Rectal smooth muscle tissue (tissue), 1 donor: ENCODE measurements around the gene PLCD3.

Source experiments
- H3K27ac ChIP-seq: one replicate; pipeline ENCODE4 v1.7.0; 2013; ENCODE audit warnings: low read depth, low read length, inconsistent platforms
- H3K27me3 ChIP-seq: one replicate; pipeline ENCODE4 v1.7.0; 2013; ENCODE audit warnings: low read length; ENCODE audit not compliant: control insufficient read depth, insufficient read depth
- H3K36me3 ChIP-seq: one replicate; pipeline ENCODE4 v1.7.0; 2013; ENCODE audit warnings: low read length; ENCODE audit not compliant: control insufficient read depth, insufficient read depth
- H3K4me1 ChIP-seq: one replicate; pipeline ENCODE4 v1.7.0; 2013; ENCODE audit warnings: low read length; ENCODE audit not compliant: control insufficient read depth, insufficient read depth
- H3K4me3 ChIP-seq: one replicate; pipeline ENCODE4 v1.7.0; 2013; ENCODE audit warnings: low read length
- H3K9ac ChIP-seq: one replicate; pipeline ENCODE4 v1.7.0; 2013; ENCODE audit warnings: low read length

Gene PLCD3

DNA sequence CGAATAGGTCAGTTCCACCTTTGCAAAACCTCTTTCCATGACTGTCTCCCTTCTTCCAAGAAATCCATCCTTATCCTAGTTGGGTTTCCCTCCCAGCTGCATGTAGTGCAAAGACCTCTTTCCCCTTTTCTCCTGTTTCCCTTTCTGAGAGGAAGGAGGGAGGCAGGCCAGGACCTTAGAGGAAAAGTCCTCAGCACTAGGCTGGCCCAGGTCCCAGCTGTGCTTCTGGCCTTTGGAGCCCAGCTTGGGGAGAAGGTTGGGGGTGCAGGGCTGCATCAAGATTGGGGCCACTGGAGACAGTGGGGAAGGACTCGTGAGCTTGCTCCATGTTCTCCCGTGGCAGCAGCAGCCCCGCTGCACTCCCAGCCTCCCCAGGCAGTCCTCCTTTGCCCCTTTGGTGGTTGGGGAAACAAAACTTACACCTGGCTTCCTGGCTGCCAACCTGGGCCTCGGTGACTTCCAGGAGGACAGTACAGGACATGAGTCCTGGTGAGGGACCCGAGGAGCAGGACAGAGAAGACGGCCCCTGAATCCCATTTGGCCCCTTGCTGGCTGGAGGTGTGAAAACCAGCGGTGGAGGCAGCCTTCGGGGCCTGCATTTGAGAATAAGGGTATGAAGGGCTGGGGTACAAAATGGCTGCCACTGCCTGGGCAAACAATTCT lies 29.8 kb upstream of the PLCD3 start:
- peaks cover 19% of the 10 kb centered on the region for H3K4me1 ChIP-seq
- H3K36me3 ChIP-seq: no peaks in the 10 kb centered on the region
- H3K9ac ChIP-seq: no peak overlapping the region
- no peaks in the 10 kb centered on the region for H3K27me3 ChIP-seq
- H3K27ac ChIP-seq: peak overlapping the region; percentile 44
- peak overlapping the region; percentile 70 for H3K4me3 ChIP-seq

GRCh38 chr17:45161288-45162024 lies 29.1 kb upstream of the PLCD3 start, which contains the start of gene HEXIM2:
Gene HEXIM2 (plus strand): TSS chr17:45161875. CDS start chr17:45162794, 919 bp downstream.
- H3K4me1 ChIP-seq: peaks cover 19% of the 10 kb centered on the region

GRCh38 chr17:45160447-45161287 lies 28.4 kb upstream of the PLCD3 start:
- H3K9ac ChIP-seq: peak overlapping the region; percentile 99
- H3K4me1 ChIP-seq: peaks cover 19% of the 10 kb centered on the region
- H3K4me3 ChIP-seq: peak overlapping the region; percentile 93
- no peaks in the 10 kb centered on the region for H3K36me3 ChIP-seq
- H3K27ac ChIP-seq: peak overlapping the region; percentile 99
- H3K27me3 ChIP-seq: no peaks in the 10 kb centered on the region

More at GRCh38 chr17:45161288-45162024, 29.1 kb upstream of the PLCD3 start, which contains the start of gene HEXIM2:
- Histone ChIP-seq H3K27ac (peak within 1 kb of the TSS; percentile 99), H3K27me3 (no peaks in the 10 kb centered on the region), H3K9ac (peak within 1 kb of the TSS; percentile 99), H3K4me3 (peak within 1 kb of the TSS; percentile 93), H3K36me3 (no peaks in the 10 kb centered on the region)

- no peak overlapping the region for H3K4me3 ChIP-seq
- H3K27me3 ChIP-seq: no peaks in the 10 kb centered on the region
- no peak overlapping the region for H3K27ac ChIP-seq
- H3K4me1 ChIP-seq: peaks cover 25% of the 10 kb centered on the region
- H3K36me3 ChIP-seq: no peaks in the 10 kb centered on the region
- H3K9ac ChIP-seq: no peak overlapping the region
These were observed 23.9 kb upstream of the PLCD3 start for GRCh38 chr17:45156242-45156641.

DNA sequence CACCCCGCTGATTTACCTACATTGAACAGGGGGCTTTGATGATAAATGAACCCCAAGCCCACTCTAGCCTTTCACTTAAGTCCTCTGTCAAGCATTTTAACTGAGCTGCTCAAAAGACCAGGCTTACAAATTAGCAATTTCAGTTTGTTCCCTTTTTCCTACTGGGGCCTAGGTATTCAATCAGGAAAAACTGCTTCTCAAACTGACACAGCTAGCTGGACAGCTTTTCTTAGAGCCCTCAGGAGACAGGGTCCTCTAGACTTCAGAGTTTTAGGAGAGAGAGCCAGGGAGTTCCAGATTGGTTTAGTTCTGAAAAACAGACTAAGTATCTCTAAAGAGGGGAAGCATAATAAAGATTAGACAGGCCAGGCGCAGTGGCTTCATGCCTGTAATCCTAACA lies 23.2 kb upstream of the PLCD3 start:
- peaks cover 27% of the 10 kb centered on the region for H3K4me1 ChIP-seq
- peak overlapping the region; percentile 40 for H3K27ac ChIP-seq
- no peaks in the 10 kb centered on the region for H3K36me3 ChIP-seq
- H3K4me3 ChIP-seq: no peak overlapping the region
- no peaks in the 10 kb centered on the region for H3K27me3 ChIP-seq
- no peak overlapping the region for H3K9ac ChIP-seq

GRCh38 chr17:45155029-45155428 lies 22.7 kb upstream of the PLCD3 start:
- no peak overlapping the region for H3K27ac ChIP-seq

GRCh38 chr17:45150911-45151809 lies 18.8 kb upstream of the PLCD3 start:
- no peak overlapping the region for H3K9ac ChIP-seq
- peak overlapping the region; percentile 96 for H3K4me3 ChIP-seq
- peak overlapping the region; percentile 66 for H3K27ac ChIP-seq
- H3K36me3 ChIP-seq: no peaks in the 10 kb centered on the region
- H3K27me3 ChIP-seq: no peaks in the 10 kb centered on the region
- H3K4me1 ChIP-seq: peaks cover 16% of the 10 kb centered on the region

More at GRCh38 chr17:45155029-45155428, 22.7 kb upstream of the PLCD3 start:
- Histone ChIP-seq H3K4me1 (peaks cover 26% of the 10 kb centered on the region), H3K4me3 (no peak overlapping the region), H3K36me3 (no peaks in the 10 kb centered on the region), H3K27me3 (no peaks in the 10 kb centered on the region), H3K9ac (no peak overlapping the region)

DNA sequence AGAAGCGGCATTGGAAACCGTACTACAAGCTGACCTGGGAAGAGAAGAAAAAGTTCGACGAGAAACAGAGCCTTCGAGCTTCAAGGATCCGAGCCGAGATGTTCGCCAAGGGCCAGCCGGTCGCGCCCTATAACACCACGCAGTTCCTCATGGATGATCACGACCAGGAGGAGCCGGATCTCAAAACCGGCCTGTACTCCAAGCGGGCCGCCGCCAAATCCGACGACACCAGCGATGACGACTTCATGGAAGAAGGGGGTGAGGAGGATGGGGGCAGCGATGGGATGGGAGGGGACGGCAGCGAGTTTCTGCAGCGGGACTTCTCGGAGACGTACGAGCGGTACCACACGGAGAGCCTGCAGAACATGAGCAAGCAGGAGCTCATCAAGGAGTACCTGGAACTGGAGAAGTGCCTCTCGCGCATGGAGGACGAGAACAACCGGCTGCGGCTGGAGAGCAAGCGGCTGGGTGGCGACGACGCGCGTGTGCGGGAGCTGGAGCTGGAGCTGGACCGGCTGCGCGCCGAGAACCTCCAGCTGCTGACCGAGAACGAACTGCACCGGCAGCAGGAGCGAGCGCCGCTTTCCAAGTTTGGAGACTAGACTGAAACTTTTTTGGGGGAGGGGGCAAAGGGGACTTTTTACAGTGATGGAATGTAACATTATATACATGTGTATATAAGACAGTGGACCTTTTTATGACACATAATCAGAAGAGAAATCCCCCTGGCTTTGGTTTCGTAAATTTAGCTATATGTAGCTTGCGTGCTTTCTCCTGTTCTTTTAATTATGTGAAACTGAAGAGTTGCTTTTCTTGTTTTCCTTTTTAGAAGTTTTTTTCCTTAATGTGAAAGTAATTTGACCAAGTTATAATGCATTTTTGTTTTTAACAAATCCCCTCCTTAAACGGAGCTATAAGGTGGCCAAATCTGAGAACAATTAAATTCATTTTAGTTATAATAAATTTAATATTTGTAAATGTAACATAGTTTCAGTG lies 17.7 kb upstream of the PLCD3 start:
- Histone ChIP-seq H3K27ac (peak overlapping the region; percentile 98), H3K9ac (peak overlapping the region; percentile 81), H3K36me3 (no peaks in the 10 kb centered on the region), H3K27me3 (no peaks in the 10 kb centered on the region), H3K4me1 (peaks cover 13% of the 10 kb centered on the region), H3K4me3 (peak overlapping the region; percentile 96)

GRCh38 chr17:45149037-45149668 lies 16.8 kb upstream of the PLCD3 start:
- H3K27me3 ChIP-seq: no peaks in the 10 kb centered on the region
- H3K9ac ChIP-seq: peak overlapping the region; percentile 81
- peaks cover 17% of the 10 kb centered on the region for H3K4me1 ChIP-seq
- H3K36me3 ChIP-seq: no peaks in the 10 kb centered on the region
- peak overlapping the region; percentile 96 for H3K4me3 ChIP-seq
- H3K27ac ChIP-seq: peak overlapping the region; percentile 98

DNA sequence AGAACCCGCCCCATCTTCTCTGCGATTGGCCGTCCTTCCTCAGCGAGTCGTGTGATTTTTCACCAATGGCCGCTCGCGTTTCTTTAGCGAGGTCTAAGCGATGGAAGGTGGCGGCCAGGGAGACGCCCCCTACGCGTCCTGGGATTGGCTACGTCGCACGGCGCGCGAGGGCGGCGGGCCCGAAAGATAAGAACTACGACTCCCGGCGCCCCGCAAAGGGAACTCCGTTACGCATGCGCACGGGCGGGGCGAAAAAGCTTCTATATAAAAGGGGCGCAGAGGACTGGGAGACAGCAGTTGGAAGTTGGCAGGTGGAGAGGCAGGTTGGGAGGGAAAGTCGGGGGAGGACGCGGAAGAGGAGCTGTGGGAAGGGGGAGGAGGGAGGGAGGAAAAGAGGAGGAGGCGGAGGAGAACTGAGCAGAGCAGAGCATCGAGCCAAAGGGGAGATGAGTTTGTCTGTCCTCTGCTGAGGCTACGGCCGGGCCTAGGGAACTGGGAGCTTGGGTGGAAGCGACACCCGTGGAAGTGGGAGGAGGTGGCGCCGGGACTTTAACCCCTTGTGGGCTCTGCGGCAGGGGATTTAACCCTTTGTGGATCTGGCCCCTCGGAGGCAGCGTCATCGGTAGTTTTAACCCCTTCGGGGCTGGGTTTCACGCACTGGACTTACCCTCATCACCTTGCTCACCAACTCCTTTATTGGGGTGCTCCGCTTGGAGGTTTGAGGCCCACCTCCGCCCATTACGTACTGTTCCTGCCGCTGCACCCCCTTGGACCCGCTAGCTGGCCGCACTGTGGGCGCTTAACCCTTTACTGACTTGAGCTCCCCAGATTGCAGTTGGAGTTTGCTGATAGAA lies 16.1 kb upstream of the PLCD3 start, which contains the start of gene HEXIM1:
Gene HEXIM1, plus strand, starts transcription at position 293 of the 854 bp plus-strand sequence. CDS start 716 bp downstream, outside the sequence.
- H3K4me3 ChIP-seq: peak within 1 kb of the TSS; percentile 96
- H3K27me3 ChIP-seq: no peaks in the 10 kb centered on the region

More for the DNA sequence above, 16.1 kb upstream of the PLCD3 start, which contains the start of gene HEXIM1:
- peak within 1 kb of the TSS; percentile 98 for H3K27ac ChIP-seq
- peaks cover 20% of the 10 kb centered on the region for H3K4me1 ChIP-seq
- H3K36me3 ChIP-seq: no peaks in the 10 kb centered on the region
- peak within 1 kb of the TSS; percentile 95 for H3K9ac ChIP-seq
